ENCODE data around the gene PTPN3.

The PTPN3 gene

DNA sequence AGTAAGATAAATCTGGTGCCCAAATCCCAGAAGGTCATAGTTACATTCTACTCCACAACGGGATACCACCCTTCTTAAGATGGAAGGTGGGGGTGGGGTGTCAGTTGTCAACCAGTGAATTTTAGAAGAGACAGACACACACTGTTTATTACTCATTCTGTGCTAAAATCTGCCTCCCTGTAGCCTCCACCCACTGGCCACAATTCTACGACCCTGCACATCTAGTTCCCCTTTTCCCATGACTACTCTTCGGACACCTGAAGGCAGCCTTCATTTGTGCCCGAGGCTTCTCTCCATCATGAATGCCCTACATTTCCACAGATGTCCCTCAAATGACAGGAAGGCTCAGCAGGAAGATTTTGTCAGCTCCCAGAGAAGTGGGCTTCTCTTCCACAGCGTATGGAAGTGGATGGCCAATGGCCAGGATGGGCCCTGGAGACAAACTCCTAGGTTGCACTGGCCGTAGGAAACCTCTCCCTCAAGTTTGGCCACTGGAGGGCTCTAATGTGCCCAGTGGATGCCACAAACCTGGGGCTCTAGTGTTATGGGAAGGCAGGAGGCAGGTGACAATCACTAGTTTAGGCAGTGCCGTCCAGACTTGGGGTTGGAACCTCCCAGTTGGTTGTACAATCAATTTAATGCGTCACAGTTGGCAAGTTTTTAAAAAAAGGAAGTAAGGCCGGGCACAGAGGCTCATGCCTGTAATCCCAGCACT lies 46.6 kb downstream of the PTPN3 start:
- no peak for DNase-seq

DNA sequence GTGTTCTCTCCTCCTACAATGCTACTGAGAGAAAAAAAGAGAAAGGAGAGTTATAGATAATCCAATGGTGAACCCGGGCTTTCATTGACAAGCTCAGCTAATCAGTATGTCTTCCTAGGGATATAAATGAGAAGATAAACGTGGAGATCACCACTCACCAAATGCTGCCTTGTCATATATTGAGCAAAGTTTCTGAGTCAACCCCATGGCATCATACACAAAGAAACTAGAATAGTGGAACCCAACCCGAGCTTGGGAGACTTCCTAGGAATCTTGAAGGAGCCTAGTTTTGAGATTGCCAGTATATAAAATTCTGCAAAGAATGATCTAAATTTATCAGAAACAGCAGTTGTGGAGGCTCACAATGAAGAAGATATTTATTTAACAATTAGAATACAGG lies 47.8 kb downstream of the PTPN3 start:
- DNase-seq: no peak

DNA sequence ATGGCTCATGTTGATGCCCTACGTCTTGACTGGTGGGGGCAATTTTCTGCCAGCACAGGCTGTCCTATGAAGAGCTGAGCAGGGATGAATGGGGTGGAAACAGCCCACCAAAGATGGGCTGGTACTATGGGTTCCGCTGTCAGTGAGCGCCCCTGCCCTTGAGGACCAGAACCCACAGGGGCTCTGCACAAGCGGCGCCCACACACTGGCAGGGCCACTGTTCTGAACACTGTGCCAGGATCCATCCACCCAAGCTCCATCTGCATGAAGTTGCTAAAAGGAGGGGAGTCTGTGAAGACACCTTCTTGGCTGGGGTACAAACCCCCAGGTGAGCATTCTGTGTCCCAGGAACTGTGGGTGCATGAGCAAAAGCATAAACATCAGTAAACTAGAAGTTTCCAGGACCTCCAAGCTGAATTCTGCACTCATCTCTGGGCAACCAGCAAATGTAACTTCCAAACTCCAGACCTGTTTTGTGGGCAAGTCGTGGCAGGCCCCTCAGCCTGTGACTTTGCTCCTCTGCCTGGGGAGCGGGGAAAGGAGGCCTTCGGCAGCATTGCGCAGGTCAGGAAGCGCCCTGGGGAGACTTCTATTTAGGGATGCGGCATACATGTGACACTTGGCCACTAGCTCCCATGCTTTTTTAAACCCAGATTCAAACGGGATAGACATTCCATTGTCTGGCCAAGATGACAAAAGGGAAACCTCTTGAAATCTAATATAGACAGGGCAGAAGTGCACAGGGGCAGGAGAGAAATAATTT lies 48.9 kb downstream of the PTPN3 start:
- no peak for DNase-seq

DNA sequence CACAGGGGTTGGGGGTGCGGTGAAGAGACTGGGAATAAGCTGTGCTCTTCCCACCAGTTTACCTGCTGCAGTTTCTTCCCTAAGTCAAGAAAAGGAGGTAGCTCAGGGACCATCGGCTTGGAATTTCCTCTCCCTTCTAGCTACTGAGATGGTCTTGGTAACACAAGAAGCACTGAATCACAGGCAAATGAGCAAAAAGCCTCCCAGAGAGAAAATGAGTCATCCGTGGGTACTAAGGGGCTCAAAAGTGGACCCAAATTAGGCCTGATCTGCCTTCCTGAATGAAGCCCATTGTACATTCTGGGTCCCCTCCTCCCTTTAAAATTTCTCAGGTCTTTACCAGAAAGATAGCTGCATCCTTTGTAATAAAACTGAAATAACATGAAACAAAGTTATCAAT lies 49.9 kb downstream of the PTPN3 start:
- no peak for DNase-seq

DNA sequence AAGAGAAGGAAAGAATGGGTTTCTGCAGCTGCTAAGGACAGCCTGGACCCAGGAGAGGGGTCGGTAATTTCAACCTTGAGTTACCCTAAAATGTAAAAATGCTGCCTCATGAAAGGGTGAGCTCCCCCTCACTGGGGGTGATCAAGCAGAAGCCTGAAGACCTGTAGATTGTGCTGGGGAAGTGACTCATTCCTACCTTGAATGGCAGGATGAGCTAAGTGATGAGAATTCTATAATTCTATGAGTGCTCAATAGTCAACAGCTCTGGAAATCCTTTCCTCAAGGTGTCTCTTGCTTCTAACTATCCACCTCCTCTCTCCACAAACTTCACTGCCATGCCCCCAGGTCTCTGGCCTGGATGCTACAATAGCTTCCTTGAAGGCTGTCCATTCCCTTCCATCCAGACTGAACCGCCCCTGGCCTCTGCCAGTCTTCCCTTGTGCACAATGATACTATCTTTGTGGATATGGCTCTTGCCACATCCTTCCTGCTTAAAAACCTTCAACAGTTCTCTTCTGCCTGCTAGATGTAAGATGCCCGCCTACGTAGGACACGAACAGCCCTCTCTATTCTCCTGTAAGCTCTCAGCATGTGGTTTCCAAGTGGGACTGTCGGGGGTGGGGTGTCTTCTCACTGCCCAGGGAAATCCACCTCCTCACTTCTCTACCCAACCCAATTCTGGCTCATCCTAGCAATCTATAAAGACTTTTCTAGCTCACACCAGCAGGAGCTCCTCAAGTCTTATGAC lies 50.6 kb downstream of the PTPN3 start:
- no peak for DNase-seq

DNA sequence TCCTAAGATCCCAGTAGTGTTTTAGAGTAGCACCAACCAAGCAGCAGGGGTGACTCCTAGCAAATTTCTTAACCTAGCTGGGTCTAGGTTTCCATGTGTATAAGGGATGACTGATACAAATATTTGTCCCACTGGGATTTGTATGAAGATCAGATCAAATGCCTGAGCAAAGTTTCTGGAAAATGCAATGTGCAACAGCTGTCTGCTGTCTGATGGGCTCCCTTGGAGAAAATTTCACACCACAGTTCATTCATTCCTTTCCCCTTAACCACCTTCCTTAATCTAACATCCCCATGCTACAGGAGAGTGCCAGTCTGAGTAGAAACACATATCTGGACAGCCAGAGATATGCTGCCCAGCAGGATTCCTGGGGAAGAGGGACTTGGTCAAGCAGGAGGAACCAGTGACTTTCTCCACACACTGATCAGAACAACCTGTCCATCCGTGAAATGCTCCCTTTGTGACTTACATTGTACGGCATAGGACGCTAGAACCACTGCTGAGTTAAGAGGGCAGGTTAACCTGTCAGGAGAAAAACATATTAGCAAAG lies 53.3 kb downstream of the PTPN3 start:
- DNase-seq: no peak

DNA sequence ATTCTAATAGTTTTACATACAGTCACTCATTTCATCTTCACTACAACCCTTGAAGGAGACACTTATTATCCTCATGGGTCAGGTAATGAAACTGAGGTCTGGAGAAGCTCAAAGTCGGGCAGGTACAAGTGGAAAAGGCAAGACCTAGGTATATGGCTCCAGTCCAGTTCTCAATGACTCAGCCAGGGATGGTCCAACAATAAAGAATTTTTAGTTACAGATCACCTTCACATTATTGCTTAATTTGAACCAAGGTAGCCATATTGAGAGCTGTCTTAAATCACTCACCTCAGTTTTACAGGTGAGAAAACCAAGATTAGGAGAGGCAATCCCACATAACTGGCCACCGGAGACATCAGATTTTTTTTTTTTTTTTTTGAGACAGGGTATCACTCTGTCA lies 55.4 kb downstream of the PTPN3 start:
- DNase-seq: no peak

DNA sequence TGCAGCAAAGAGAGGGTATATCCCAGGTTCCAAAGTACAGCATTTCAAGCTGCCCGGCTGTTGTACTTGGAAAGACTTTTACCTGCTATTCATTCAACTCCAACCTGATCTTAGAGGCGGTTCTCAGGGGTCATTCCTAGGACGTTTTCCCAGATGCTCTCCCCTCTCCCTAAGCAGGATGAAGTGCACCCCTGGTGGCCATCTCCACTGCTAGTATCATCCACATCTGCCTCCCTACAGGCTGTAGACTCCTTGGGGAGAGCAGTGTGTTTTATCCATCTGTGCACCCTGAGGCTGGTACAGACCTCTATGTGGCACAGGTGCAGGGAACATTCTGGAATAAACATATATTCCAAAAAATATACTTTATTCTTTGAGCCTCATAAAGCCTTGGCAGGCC lies 56.8 kb downstream of the PTPN3 start:
- no peak for DNase-seq

DNA sequence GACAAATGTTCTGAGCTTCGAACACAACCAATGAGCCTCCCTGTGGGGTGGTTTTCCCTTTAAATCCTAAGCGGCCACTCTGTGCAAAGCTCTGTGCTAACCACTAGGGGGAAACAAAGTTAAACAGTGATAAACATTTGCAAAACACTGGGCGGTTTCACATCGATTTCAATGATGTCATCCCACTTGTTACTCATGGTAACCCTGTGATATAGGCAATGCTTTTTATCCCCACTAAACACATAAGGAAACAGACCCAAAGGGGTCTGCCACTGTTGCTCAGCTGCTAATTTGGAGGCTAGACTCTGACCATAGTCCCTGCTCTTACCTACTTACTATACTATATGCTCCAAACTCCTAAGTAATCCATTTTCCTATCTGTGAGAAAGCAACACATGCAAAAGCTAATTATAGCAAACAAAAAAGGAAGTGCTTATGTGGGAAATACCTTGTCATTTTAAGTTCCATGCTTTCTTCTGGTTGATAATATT lies 57.3 kb downstream of the PTPN3 start:
- peak in 1 of 4 experiments; percentile 2 for DNase-seq

DNA sequence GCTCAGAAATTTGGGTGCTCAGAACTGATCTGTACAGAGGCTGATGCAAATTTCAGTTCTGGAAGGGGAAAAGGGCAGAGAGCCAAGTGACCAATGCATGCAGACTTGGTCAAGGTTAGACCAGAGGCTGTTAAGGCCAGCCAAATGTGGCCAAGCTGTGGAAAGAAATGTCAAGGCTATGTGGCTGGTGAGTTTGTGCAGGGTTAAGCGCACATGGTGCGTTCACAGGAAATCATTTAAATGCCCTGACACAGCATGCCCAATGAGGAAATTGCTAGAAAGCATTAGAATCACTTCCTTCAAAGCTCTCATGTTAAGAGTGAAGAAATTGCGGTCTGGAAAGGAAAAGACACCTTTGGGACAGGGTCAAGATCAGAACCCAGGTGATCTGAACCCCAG lies 58.0 kb downstream of the PTPN3 start:
- DNase-seq: no peak

DNA sequence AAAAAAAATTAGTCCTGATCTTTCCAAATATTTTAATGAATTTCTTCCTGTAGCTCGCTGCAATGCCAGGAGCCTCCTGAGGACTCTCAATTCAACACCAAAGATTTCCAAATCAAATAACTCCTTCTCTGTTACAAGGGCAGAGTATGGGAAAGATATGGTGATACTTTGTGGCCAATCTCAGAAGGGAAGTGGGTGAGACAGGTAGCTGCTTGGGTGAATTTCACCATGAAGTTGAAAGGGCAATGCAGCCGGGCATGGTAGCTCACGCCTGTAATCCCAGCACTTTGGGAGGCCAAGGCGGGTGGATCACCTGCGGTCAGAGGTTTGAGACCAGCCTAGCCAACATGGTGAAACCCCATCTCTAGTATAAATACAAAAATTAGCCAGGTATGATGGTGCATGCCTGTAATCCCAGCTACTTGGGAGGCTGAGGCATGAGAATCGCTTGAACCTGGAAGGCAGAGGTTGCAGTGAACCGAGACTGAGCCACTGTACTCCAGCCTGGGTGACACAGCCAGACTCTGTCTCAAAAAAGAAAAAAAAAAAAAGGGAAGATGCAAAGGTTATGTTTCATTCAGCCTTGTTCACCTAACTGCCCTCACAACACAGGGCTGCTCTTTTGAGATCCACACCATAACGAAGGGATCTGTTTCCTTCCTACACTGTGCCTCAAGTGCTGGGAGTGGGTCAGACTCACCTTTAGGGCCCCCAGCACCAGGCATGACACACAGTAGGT lies 58.6 kb downstream of the PTPN3 start:
- DNase-seq: no peak

DNA sequence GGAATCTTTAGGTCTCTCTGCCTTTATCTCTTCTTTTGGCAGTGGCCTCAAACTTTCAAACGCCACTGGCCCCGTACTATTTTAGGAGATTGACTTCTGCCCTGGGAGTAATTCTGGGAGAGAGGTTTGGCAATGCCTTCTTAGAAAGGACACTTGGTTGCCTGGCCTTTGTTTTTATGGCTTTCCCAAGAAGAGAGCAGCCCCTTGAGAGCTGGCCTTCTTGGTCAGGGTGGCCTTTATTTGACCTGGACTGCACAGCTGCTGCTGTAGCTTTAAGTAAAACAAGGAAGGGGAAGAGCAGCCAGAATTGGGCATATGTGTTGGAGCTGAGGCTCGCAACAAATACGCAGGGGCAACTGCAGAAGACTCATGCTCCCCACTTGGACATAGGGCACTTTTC lies 60.8 kb downstream of the PTPN3 start:
- no peak for DNase-seq

DNA sequence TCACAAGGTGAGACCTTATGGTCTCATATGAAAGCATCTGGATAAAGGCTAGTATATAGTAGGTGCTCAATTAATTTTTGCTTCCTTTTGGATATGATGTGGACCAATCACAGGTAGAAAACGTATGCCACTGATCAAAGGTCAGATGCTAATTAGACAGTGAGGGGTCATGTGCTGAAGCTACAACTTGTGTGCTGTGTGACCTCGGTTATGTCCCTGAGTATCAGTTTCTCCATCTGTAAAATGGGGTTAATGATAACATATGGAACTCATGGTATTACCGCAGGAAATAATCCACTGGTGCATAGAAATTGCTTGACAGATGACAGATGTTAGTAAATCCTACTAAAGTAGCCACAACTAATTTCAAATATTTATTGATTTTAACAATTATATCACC lies 62.0 kb downstream of the PTPN3 start:
- no peak for DNase-seq

DNA sequence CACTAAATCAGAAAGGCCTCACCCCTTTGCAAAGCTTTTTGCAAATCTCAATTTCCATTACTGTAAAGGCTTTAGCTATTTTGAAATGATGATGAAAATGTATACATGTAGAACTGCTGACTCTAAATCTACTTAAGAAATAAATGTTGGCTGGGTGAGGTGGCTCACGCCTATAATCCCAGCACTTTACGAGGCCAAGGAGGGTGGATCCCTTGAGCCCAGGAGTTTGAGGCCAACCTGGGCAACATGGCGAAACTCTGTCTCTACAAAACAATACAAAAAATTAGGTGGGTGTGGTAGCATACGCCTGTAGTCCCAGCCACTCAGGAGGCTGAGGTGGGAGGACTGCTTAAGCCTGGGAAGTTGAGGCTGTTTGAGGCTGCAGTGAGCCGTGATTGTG lies 64.6 kb downstream of the PTPN3 start:
- DNase-seq: no peak

DNA sequence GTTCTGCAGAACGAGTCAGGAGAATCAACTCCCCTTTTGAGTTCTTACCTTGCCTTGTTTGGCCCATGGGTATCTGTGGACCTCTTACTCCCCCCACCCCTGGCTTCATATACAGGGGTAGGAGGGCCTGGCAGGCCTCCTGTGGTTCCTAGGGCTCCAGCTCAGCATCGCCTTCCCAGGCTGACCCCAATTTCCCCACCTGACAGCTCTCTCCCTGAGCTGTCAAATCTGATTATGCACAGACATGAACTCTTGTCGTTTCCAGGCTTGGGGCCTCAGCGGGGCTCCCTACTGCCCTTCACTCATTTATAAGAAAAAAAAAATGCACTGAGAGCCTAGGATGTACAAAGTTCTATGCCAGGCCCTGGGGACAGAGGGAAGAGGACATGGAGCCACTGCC lies 67.9 kb downstream of the PTPN3 start:
- no peak for DNase-seq

DNA sequence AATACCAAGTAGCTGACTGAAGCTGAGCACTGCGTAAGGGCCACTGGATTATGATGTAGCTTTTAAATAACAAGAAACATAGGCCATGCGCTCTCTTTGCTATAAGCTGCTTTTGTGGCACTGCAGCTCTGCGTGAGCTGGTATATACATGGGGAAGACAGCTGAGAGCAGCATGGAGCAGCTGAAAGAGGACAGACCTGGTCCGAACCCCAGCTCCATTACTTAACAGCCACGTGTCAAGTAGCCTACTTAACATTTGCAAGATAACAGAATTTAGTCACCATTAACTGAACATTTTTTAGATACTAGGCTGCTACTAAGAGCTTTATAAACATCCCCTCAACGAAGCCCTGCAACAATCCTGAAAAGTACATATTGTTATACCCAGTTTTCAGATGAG lies 69.3 kb downstream of the PTPN3 start:
- DNase-seq: no peak

DNA sequence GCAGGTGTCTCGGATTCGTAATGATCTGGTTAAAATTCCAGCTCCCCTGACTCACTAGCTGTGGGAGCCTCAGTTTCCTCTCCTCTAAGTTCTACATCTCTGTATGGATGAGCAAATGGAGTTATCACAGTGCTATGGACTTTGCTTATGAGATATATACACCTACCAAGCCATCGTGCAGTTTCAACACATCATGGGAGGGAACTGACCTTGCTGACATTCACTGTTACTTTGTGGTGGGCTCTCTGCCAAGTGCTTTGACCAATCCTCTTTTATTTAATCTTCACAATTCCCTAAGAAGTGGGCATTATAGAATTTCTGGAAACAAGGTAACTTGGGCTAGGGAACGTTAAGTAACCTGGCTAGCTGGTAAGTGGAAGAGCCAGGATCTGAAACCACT lies 70.2 kb downstream of the PTPN3 start:
- DNase-seq: no peak

DNA sequence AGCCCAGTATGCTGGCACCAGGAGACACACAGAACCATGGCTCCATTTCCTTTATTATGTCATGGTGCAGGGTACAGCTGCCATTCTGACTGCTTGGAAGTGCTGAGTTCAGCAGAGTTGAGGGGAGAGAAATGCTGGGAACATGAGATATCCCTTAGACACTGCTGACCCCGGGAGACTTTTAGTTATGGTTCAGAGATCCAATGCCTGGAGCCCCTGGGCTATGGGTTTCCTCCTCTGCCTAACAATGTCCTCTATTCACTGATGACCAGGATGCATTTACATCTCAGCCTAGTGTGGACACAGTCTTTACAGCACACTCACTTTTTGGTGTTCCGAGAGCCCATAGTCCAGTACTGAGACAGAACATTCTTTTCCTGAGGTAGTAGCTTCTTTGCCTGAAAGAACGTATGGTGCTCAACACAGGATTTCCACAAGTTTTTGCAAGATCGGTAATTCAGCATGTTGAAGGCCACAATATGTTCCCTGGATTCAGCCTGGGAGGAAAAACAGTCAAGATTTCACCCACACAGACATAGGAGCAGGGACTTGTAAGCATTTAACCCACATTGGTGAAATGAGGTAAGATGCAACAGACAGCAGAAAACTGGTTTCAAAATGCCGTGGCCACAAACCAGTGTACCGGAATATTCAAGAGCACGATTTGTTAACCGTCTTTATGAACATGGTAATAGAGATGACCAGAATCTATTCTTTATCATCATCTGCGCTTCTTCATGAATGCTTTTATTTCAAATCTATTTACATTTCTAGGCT lies 71.3 kb downstream of the PTPN3 start:
- DNase-seq: no peak

DNA sequence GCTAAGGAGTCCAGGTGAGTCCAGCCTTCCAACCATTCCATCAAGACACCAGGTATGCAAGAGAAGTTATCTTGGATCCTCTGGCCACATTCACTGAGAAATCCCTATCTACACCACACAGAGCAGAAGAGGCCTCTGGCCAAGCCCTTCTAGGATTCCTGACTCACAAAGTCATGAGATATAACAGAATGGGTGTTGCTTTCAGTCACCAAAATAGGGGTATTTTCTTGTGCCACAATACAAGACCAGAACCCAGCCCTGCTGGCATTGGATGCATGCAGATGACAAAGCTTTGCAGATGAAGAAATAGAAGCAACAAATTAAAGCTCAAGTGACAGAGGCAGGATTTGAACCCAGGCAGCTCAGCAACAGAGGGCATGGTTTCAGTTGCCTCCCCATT lies 73.5 kb downstream of the PTPN3 start:
- DNase-seq: no peak

DNA sequence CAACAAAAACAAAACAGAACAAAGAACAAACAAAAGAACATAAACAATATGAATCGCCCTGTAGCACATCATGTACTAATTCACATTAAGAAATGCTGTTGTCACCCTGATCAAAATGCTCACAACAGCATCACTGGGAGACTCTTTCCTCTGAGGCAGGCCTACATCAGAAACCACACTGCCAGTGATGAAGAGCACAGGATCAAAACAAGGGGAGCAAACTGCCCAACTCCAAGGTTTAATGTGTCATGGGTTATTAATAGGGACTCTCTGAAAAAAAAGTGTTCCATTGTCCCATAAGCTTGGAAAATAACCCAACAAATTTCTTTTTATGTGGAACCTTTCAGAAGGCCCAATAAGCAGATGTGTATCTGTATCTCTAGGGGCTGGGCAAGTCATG lies 74.2 kb downstream of the PTPN3 start:
- DNase-seq: no peak

DNA sequence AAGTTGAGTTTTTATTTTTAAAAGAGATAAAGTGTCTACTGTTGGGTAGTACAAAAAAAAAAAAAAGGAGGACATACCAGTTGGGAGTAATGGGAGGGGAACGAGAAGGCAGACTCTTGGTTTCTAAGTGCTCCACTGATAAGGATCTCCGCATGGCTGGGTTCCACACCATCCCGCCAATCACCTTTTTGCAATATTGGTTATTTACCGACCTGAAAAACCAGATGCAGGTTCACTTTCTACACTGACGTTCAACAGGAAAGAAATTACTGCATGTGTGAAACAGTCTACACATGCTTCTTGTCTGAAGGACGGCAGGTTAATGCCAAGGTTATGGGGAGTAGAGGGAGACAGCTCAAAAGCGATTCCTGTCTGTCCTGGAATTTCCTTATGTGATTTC lies 75.5 kb downstream of the PTPN3 start:
- DNase-seq: no peak
